H1 (cell line): ENCODE measurements around the gene CACNA1C. TPM values are rescaled to one million over a fixed set of nuclear protein-coding genes. Genes with fewer than 3 reads are reported as not detected.

Experiments used
- CTCF ChIA-PET: fragments of 300-600 bp; sonication (Branson Sonifier 250); formaldehyde crosslinking; loops from one replicate; lab custom pipeline; 2021; ENCODE audit not compliant: partially characterized antibody; lab: Charles Lee
- POLR2A ChIA-PET: fragments of 300-600 bp; sonication (Branson Sonifier 250); formaldehyde crosslinking; loops from one replicate; lab custom pipeline; 2021; ENCODE audit warnings: inconsistent platforms; ENCODE audit not compliant: partially characterized antibody; lab: Charles Lee
- DNase-seq, 2 experiments: peaks; one replicate each; pipeline versions ENCODE4 v3.0.0 to v3.0.0-alpha.2; 2010 to 2022; ENCODE audit warnings: low spot score in 2 of 2, low read depth in 1 of 2, mixed read lengths in 1 of 2
- FAIRE-seq: peaks from 2 replicates; lab custom pipeline; 2011; peaks lifted over from hg19 to GRCh38; lab: Jason Lieb, UNC
- H2AFZ ChIP-seq: 2 replicates; pipeline ENCODE4 v1.8.1; 2012; ENCODE audit warnings: low read length, inconsistent platforms
- H2AK5ac ChIP-seq: 2 replicates; pipeline ENCODE4 v1.6.1; 2013; ENCODE audit warnings: low read depth, low read length
- H2BK120ac ChIP-seq: replicated peaks from 2 replicates; pipeline ENCODE3; 2013; ENCODE audit warnings: low read depth, low read length, inconsistent platforms
- H2BK12ac ChIP-seq: 2 replicates; pipeline ENCODE4 v1.6.1; 2013; ENCODE audit warnings: low read depth, low read length
- H2BK15ac ChIP-seq: 2 replicates; pipeline ENCODE4 v1.6.1; 2013; ENCODE audit warnings: low read length
- H2BK20ac ChIP-seq: 2 replicates; pipeline ENCODE4 v1.6.1; 2013; ENCODE audit warnings: low read length
- H2BK5ac ChIP-seq: 2 replicates; pipeline ENCODE4 v1.6.1; 2013; ENCODE audit warnings: low read depth, low read length
- H3K14ac ChIP-seq: 2 replicates; pipeline ENCODE4 v1.6.1; 2013; ENCODE audit warnings: inconsistent platforms; ENCODE audit not compliant: insufficient read length
- H3K18ac ChIP-seq: 2 replicates; pipeline ENCODE4 v1.6.1; 2013; ENCODE audit warnings: low read length; ENCODE audit errors: extremely low read depth
- H3K23ac ChIP-seq: 2 replicates; pipeline ENCODE4 v1.6.1; 2013; ENCODE audit warnings: inconsistent platforms; ENCODE audit not compliant: insufficient read length
- H3K23me2 ChIP-seq: 2 replicates; pipeline ENCODE4 v1.6.1; 2013; ENCODE audit warnings: low read depth, low read length
- H3K27ac ChIP-seq: 2 replicates; pipeline ENCODE4 v1.6.1; 2011; ENCODE audit warnings: low read depth, low read length, inconsistent platforms
- H3K27me3 ChIP-seq, 4 experiments: replicated peaks in 1 of 4; 1 replicate in 1 of 4; 2 replicates in 3 of 4; pipeline versions ENCODE4 v1.6.1 to v1.8.1; 2011 to 2013; ENCODE audit warnings: low read length in 3 of 4, mild to moderate bottlenecking in 3 of 4, inconsistent platforms in 2 of 4, mixed read lengths in 2 of 4, moderate library complexity in 1 of 4; ENCODE audit not compliant: control insufficient read depth in 3 of 4, insufficient read depth in 3 of 4; ENCODE audit errors: extremely low read depth in 1 of 4
- H3K36me3 ChIP-seq, 4 experiments: 2 replicates each; pipeline versions ENCODE4 v1.6.1 to v1.8.1; 2011 to 2013; ENCODE audit warnings: mild to moderate bottlenecking in 4 of 4, low read length in 3 of 4, moderate library complexity in 2 of 4, control low read depth in 1 of 4, inconsistent platforms in 1 of 4; ENCODE audit not compliant: insufficient read depth in 4 of 4, control insufficient read depth in 2 of 4
- H3K4ac ChIP-seq: replicated peaks from 2 replicates; pipeline ENCODE3; 2013; ENCODE audit warnings: low read length, low read depth, mixed read lengths, inconsistent platforms; ENCODE audit not compliant: insufficient read length
- H3K4me1 ChIP-seq, 4 experiments: replicated peaks in 1 of 4; 1 replicate in 1 of 4; 2 replicates in 3 of 4; pipeline versions ENCODE4 v1.6.1 to v1.8.1; 2011 to 2013; ENCODE audit warnings: low read length in 3 of 4, inconsistent platforms in 2 of 4, mixed read lengths in 1 of 4; ENCODE audit not compliant: insufficient read depth in 4 of 4, control insufficient read depth in 3 of 4
- H3K4me2 ChIP-seq, 2 experiments: 2 replicates each; pipeline versions ENCODE4 v1.6.1 to v1.8.1; 2011 to 2013; ENCODE audit warnings: low read depth in 2 of 2, low read length in 2 of 2, control low read depth in 1 of 2, inconsistent platforms in 1 of 2, mild to moderate bottlenecking in 1 of 2; ENCODE audit not compliant: insufficient read depth in 1 of 2
- H3K4me3 ChIP-seq, 4 experiments: fragments of 200-600, 300-600 bp in 1 of 4; sonication (generic), shearing (Covaris generic), sonication (Bioruptor Twin) in 1 of 4; 2 replicates each; pipeline versions ENCODE4 v1.5.1 to v1.8.1; 2011 to 2016; ENCODE audit warnings: low read length in 4 of 4, low read depth in 3 of 4, control low read depth in 2 of 4, inconsistent platforms in 2 of 4, mild to moderate bottlenecking in 2 of 4, mixed read lengths in 1 of 4, moderate library complexity in 1 of 4; ENCODE audit not compliant: insufficient read depth in 2 of 4; ENCODE audit errors: extremely low read depth in 1 of 4
- H3K56ac ChIP-seq: replicated peaks from 2 replicates; pipeline ENCODE3; 2013; ENCODE audit warnings: low read depth, mild to moderate bottlenecking, mixed read lengths, low read length, inconsistent platforms; ENCODE audit not compliant: insufficient read length
- H3K79me1 ChIP-seq: 2 replicates; pipeline ENCODE4 v1.6.1; 2013; ENCODE audit warnings: low read depth, low read length, control low read depth
- H3K79me2 ChIP-seq, 2 experiments: 2 replicates each; pipeline versions ENCODE4 v1.6.1 to v1.8.1; 2012 to 2013; ENCODE audit warnings: low read length in 2 of 2, mild to moderate bottlenecking in 2 of 2, inconsistent platforms in 1 of 2; ENCODE audit not compliant: insufficient read depth in 2 of 2, control insufficient read depth in 1 of 2
- H3K9ac ChIP-seq, 4 experiments: replicated peaks in 1 of 4; 1 replicate in 1 of 4; 2 replicates in 3 of 4; pipeline versions ENCODE4 v1.6.1 to v1.8.1; 2011 to 2013; ENCODE audit warnings: low read depth in 3 of 4, low read length in 3 of 4, control low read depth in 2 of 4, mild to moderate bottlenecking in 2 of 4, moderate library complexity in 2 of 4, inconsistent platforms in 1 of 4; ENCODE audit errors: extremely low read depth in 1 of 4
- H3K9me3 ChIP-seq, 2 experiments: 2 replicates each; pipeline versions ENCODE4 v1.6.1 to v1.8.1; 2012 to 2013; ENCODE audit warnings: mild to moderate bottlenecking in 2 of 2, moderate library complexity in 2 of 2, control low read depth in 1 of 2, inconsistent platforms in 1 of 2, low read depth in 1 of 2, low read length in 1 of 2, mixed read lengths in 1 of 2; ENCODE audit not compliant: insufficient read depth in 2 of 2
- H4K20me1 ChIP-seq, 2 experiments: replicated peaks in 1 of 2; 2 replicates each; pipeline versions ENCODE3 to v1.8.1; 2011 to 2013; ENCODE audit warnings: inconsistent platforms in 2 of 2, low read length in 2 of 2, mild to moderate bottlenecking in 1 of 2; ENCODE audit not compliant: insufficient read depth in 2 of 2, control insufficient read depth in 1 of 2
- H4K5ac ChIP-seq: 2 replicates; pipeline ENCODE4 v1.6.1; 2013; ENCODE audit warnings: low read length, low read depth, mixed read lengths, inconsistent platforms; ENCODE audit not compliant: insufficient read length
- H4K8ac ChIP-seq: 2 replicates; pipeline ENCODE4 v1.8.0; 2013; ENCODE audit warnings: mild to moderate bottlenecking, moderate library complexity, low read length, inconsistent platforms; ENCODE audit not compliant: insufficient read depth; ENCODE audit errors: extremely low read depth
- H4K91ac ChIP-seq: replicated peaks from 2 replicates; pipeline ENCODE3; 2013; ENCODE audit warnings: low read length, mixed read lengths, inconsistent platforms; ENCODE audit not compliant: insufficient read length
- TBP ChIP-seq: IDR thresholded peaks from 2 replicates; pipeline ENCODE4 v1.6.1; 2011; ENCODE audit warnings: low read depth, low read length, improper control_type of control experiment
- WGBS, 2 experiments: shearing (Covaris generic) in 1 of 2; methylation state at CpG; one replicate each; pipeline versions ENCODE4 v1.1.6 to v1.1.7; 2013 to 2015; ENCODE audit warnings: low lambda C conversion rate in 2 of 2, mixed read lengths in 2 of 2, inconsistent platforms in 1 of 2, low coverage in 1 of 2, missing lambda C conversion rate in 1 of 2; ENCODE audit not compliant: insufficient replicate concordance in 2 of 2, insufficient coverage in 1 of 2, insufficient read length in 1 of 2; ENCODE audit errors: extremely low coverage in 1 of 2, missing lambda C conversion rate in 1 of 2; 5-methylcytosine and 5-hydroxymethylcytosine counted together
- polyA plus RNA-seq, 7 experiments: library from polyadenylated mRNA; depleted of rRNA in 3 of 7; stranded (reverse) in 5 of 7; unstranded in 2 of 7; fragments of >200 nt in 5 of 7; fragments of 200-250 nt in 2 of 7; gene quantifications; 1 replicate in 5 of 7; 2 replicates in 1 of 7; 4 replicates in 1 of 7; pipeline versions ENCODE4 v1.2.1 to v1.2.3, GENCODE V29; 2011 to 2013; ENCODE audit warnings: missing spikeins in 2 of 7, mixed read lengths in 2 of 7
- total RNA-seq: library from RNA; stranded (reverse); fragmentation: NEBNext Ultra II Directional; extraction: Animal tissue kit (Norgen Biotek cat#: 25700); gene quantifications from 2 replicates; pipeline ENCODE4 v1.2.1, GENCODE V29; 2021
- TF ChIP-seq, protein P1 (sequence below), 3 experiments: IDR thresholded peaks; 1 replicate in 2 of 3; 2 replicates in 1 of 3; pipeline versions ENCODE4 v1.5.1 to v1.6.1; 2011; ENCODE audit warnings: low read length in 3 of 3, mild to moderate bottlenecking in 3 of 3, inconsistent platforms in 2 of 3, low read depth in 1 of 3, moderate library complexity in 1 of 3; ENCODE audit not compliant: insufficient read depth in 1 of 3; ENCODE audit errors: control extremely low read depth in 1 of 3

The CACNA1C gene
- total and polyA plus RNA-seq, 2 of the 8 experiments (the other 6 are each of a cell fraction or from before 2014, with no cell fraction given): 1.3 TPM

DNA sequence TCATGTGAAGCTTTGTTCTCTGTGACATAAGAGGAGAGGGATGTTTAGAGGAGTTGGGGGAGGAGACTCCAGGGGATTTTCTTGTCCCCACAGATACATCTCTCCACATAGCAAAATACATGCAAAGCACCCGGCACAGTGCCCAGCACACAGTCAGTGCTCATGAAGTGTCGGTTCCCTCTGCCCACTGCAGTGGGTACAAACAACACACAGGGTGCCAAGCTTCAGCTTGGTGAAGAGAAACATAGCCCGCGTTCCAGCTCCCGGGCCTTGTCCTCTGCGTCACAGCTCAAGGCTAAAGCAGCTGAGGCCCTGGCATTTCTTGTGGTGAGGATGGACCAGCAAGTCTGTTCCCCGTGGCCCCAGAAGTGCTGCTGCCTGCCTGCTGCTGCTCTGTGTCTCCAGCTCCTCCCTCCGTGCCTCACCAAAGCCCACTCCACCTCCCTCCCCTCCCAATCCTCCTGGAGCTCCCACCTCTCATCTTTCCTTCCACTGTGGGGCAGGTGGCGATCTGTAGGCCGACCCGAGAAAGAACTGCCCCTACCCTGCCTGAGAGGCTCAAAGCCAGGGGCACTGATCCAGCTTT, 685.0 kb downstream of the CACNA1C start:
- WGBS, 2 experiments: 86% methylated on average over 10 of the region's 11 CpGs; no CpG with 5 or more reads in 1 of the 2 experiments
- ChIA-PET POLR2A (interaction anchor here (0.8 to 2.2 kb wide), 5 partner anchors 15 to 68 kb away, joined by 3 to 10 read pairs (median 3); no protein-coding TSS in a partner anchor), CTCF (interaction anchor here (0.7 to 13.1 kb wide), 19 partner anchors 9 to 114 kb away, joined by 3 to 175 read pairs (median 3); no protein-coding TSS in a partner anchor)
- H4K20me1 ChIP-seq: peaks cover 0 to 5% of the 10 kb centered on the region in 2 experiments
- no peak overlapping the region for H3K18ac ChIP-seq
- no peak overlapping the region for H2BK15ac ChIP-seq
- H3K56ac ChIP-seq: no peak overlapping the region
- no peak for FAIRE-seq
- H3K79me2 ChIP-seq: no peaks in the 10 kb centered on the region
- no peak overlapping the region for H4K5ac ChIP-seq
- no peak for DNase-seq
- no peaks in the 10 kb centered on the region for H3K79me1 ChIP-seq
- no peak overlapping the region for H2BK20ac ChIP-seq
- no peaks in the 10 kb centered on the region for H3K36me3 ChIP-seq
- no peak overlapping the region for H2BK120ac ChIP-seq
- no peak overlapping the region; the same call in 1 of the 2 replicates for H2AFZ ChIP-seq
- no peak overlapping the region for H2AK5ac ChIP-seq
- no peak overlapping the region for H3K4me2 ChIP-seq
- no peak overlapping the region for H2BK12ac ChIP-seq
- no peaks in the 10 kb centered on the region for H3K9me3 ChIP-seq
- H3K9ac ChIP-seq: no peak overlapping the region
- no peak overlapping the region for H3K4me3 ChIP-seq
- no peak overlapping the region for H4K91ac ChIP-seq
- no peak overlapping the region for H3K23ac ChIP-seq
- no peak overlapping the region for H2BK5ac ChIP-seq
- H3K4me1 ChIP-seq: peaks cover 0 to 3% (median 0%) of the 10 kb centered on the region in 4 experiments; a peak in 3 of 7 replicates
- no peak overlapping the region for H3K4ac ChIP-seq
- no peak overlapping the region for H4K8ac ChIP-seq
- peaks cover 0 to 3% (median 0%) of the 10 kb centered on the region in 4 experiments; a peak in 1 of 7 replicates for H3K27me3 ChIP-seq
- peaks cover 3% of the 10 kb centered on the region; the same call in 1 of the 2 replicates for H3K23me2 ChIP-seq
- H3K14ac ChIP-seq: no peak overlapping the region
- H3K27ac ChIP-seq: no peak overlapping the region
- TF ChIP-seq, protein P1, sequence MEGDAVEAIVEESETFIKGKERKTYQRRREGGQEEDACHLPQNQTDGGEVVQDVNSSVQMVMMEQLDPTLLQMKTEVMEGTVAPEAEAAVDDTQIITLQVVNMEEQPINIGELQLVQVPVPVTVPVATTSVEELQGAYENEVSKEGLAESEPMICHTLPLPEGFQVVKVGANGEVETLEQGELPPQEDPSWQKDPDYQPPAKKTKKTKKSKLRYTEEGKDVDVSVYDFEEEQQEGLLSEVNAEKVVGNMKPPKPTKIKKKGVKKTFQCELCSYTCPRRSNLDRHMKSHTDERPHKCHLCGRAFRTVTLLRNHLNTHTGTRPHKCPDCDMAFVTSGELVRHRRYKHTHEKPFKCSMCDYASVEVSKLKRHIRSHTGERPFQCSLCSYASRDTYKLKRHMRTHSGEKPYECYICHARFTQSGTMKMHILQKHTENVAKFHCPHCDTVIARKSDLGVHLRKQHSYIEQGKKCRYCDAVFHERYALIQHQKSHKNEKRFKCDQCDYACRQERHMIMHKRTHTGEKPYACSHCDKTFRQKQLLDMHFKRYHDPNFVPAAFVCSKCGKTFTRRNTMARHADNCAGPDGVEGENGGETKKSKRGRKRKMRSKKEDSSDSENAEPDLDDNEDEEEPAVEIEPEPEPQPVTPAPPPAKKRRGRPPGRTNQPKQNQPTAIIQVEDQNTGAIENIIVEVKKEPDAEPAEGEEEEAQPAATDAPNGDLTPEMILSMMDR (IDR thresholded peaks at IDR 0.05; ENCODE audit: control extremely low read depth in 1 of 3, insufficient read depth in 1 of 3, low read depth in 1 of 3, low read length in 3 of 3): no peak
- TF ChIP-seq TBP: no peak
